ENCODE results near the gene SGMS1.
"Not testable (repeated sequence)": the region's sequence is repeated elsewhere in the genome, so short reads cannot be mapped to it uniquely, and the experiment has no call there.

The SGMS1 gene

DNA sequence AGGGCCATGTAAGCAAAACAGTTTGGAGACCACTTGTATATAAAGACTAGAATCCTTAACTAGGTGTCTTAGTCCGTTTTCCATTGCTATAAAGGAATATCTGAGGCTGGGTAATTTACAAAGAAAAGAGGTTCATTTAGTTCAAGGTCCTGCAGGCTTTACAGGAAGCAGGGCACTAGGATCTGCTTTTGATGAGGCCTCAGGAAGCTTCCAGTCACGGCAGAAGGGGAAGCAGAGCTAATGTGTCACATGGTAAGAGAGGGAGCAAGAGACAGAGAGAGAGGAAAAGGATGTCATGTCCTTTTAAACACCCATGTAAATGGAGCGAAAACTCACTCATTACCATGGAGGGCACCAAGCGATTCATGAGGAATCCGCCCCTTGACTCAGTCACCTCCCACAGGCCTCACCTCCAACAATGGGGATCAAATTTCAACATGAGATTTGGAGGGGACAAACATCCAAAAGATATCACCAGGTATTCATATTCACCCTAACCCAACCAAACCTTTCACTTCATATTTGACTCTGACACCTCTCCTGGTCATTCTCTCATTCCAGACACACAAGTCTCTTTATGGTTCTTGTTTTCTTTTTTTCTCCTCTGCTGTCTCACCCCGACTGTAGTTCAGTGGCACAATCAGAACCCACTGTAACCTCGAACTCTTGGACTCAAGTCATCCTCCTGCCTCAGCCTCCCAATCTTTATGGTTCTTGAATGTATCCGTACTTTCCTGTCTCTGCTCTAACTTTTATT lies 342.4 kb downstream of the SGMS1 start:
- no peak for DNase-seq

- no peak for DNase-seq
Measured at GRCh38 chr10:50280049-50280841, 343.5 kb downstream of the SGMS1 start.

GRCh38 chr10:50279489-50279888 lies 344.3 kb downstream of the SGMS1 start:
- no peak for DNase-seq

DNA sequence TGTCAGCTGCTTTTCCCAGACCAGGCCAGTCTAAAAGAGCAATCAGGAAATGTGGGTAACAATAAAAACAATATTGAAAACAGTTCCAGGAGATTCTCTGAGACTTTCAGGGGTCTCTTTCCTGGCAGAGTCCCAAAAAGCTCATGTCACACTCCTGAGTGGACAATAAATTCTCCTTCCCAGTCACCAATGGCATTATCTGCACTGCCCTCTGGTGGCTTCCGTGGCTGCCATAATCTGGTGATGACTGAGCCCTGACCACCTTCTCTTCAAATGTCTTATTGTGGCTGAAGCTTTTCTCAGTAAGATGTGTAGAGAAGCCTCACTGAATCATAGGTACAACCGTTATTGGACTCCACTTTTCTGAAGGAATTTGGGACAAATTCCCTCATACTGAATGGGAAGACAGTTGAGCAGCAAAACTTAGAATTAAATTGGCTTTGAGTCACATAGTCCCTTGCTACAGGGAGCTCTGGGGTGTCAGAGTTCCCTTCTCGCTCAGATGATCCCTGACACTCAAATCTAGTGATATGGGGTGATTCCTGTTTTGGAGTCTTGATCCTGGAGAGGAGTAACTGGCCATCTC lies 348.0 kb downstream of the SGMS1 start:
- DNase-seq: peak; percentile 2 to 17

- no peak for DNase-seq
Measured at GRCh38 chr10:50272531-50272930, 351.2 kb downstream of the SGMS1 start.

DNA sequence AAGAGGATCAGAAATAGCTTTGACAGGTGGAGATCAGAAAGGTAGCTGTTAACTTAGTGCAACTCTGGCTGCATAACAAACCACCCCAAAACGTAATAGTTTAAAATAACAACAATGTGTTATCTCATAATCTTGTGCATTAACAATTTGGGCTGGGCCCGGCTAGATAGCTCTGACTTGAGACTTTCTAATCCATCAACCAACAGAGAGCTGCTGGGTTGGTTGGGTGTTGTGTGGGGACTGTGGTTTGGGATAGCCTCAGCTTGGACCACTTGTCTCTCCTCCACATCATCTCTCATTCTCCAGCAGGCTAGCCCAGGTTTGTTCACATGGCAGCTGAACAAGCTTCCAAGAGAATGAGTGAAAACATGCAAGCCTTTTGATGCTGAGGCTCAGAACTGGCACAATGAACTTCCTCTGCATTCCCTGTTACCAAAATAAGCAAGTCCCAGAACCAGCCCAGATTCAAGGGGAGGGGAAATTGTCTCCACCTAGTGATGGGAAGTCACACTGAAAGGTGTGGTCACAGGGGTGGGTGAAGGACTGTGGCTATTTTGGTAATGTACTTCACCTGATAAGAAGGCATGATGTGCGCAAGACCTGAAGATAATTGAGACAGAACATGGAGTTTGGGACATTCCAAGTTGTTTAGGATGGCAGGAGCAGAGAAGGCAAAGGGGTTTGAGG lies 352.0 kb downstream of the SGMS1 start:
- DNase-seq: no peak

GRCh38 chr10:50267877-50268276 lies 355.9 kb downstream of the SGMS1 start:
- not testable (repeated sequence) for DNase-seq

- not testable (repeated sequence) for DNase-seq
Measured at GRCh38 chr10:50262625-50263024, 361.1 kb downstream of the SGMS1 start.

- DNase-seq: no peak
Measured at GRCh38 chr10:50260791-50261281, 362.9 kb downstream of the SGMS1 start.

Data from stimulated activated CD4-positive, alpha-beta T cell treated with anti-CD3 and anti-CD28 coated beads, Interleukin-4, amount 100 ng/mL, for 4 hours (primary cell).